Activated T-cell treated with anti-CD3 and anti-CD28 coated beads, Interleukin-2, amount 50 U/mL, for 24 hours (primary cell): ENCODE results near the gene NCOA6.

Experiments used
- DNase-seq: peaks from one replicate; pipeline ENCODE4 v3.0.0-alpha.2; 2020
- H3K27ac Mint-ChIP-seq: 2 replicates; pipeline ENCODE4 v1.8.0; 2020; ENCODE audit warnings: mild to moderate bottlenecking, mixed read lengths
- H3K27me3 Mint-ChIP-seq: 2 replicates; pipeline ENCODE4 v1.8.0; 2020; ENCODE audit warnings: mixed read lengths
- H3K36me3 Mint-ChIP-seq: 2 replicates; pipeline ENCODE4 v1.8.0; 2020; ENCODE audit warnings: low read depth, mixed read lengths
- H3K4me1 Mint-ChIP-seq: 2 replicates; pipeline ENCODE4 v1.8.0; 2020; ENCODE audit warnings: low read depth, mixed read lengths
- H3K4me3 Mint-ChIP-seq: 2 replicates; pipeline ENCODE4 v1.8.0; 2020; ENCODE audit warnings: mild to moderate bottlenecking, moderate library complexity, mixed read lengths
- H3K9me3 Mint-ChIP-seq: 2 replicates; pipeline ENCODE4 v1.8.0; 2020; ENCODE audit warnings: mixed read lengths

Gene NCOA6

DNA sequence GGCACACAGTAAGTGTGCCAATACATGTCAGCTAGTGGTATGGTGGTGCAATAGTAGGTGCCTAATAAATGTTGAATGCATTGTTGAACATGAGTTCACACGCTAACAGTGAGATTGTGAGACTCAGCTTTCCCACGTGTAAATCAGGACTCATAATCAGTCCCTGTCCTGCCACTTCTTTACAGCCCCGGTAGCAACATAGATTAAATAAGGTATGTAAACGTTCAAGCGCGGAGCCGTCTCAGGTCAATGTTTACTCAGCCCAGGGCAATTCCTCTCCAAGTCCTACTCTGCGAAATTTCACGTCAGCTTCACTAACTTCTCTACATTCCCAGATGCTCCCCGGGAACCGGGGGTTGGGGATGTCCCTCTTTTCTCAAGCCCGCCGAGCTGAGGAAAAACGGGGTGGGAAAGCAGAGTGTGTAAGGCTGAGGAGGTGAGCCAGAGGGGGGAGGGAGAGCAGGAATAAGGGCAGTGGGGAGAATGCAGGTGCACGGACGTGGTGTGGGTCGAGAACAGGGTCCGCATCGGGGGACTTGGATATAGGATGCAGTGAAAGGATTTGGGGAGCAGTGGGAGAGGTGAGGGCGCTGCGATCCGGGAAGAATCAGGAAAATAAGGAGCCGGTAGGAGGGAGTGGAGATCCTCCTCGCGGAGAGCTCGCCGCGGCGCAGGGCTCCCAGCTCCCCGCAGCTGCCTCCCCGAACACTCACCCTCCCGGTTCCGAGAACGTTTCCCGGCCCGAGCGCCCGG lies 121.9 kb downstream of the NCOA6 start:
- peak; percentile 53 for DNase-seq
- peak overlapping the region; percentile 86 for H3K4me3 Mint-ChIP-seq

DNA sequence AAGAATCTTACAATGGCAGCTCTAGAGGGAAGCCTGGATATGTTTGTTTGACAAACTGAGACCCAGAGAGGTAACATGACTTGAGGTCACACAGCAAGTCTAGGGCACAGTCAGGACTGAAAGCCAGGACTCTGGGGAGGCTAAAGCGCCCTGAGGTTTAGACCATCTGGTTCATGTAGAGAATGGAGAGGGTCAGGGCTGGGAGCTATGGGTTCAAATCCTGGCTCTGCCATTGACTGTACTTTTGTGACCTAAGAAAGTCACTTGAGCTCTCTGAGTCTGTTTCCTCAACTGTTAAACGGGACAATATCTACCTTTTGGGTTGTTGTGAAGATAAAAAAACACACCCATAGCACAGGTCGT lies 122.4 kb downstream of the NCOA6 start:
- H3K36me3 Mint-ChIP-seq, result peaks cover 3% of the 10 kb centered on the region
- H3K27ac Mint-ChIP-seq, result peak overlapping the region; percentile 86
- H3K9me3 Mint-ChIP-seq, result no peaks in the 10 kb centered on the region
- peaks cover 9% of the 10 kb centered on the region for H3K27me3 Mint-ChIP-seq
- DNase-seq, result no peak
- peak overlapping the region; percentile 86 for H3K4me3 Mint-ChIP-seq
- H3K4me1 Mint-ChIP-seq, result peaks cover 18% of the 10 kb centered on the region

More for the DNA sequence above, 121.9 kb downstream of the NCOA6 start:
- Mint-ChIP-seq H3K27ac (peak overlapping the region; percentile 86), H3K4me1 (peaks cover 23% of the 10 kb centered on the region), H3K36me3 (peaks cover 3% of the 10 kb centered on the region), H3K9me3 (no peaks in the 10 kb centered on the region), H3K27me3 (peaks cover 9% of the 10 kb centered on the region)

DNA sequence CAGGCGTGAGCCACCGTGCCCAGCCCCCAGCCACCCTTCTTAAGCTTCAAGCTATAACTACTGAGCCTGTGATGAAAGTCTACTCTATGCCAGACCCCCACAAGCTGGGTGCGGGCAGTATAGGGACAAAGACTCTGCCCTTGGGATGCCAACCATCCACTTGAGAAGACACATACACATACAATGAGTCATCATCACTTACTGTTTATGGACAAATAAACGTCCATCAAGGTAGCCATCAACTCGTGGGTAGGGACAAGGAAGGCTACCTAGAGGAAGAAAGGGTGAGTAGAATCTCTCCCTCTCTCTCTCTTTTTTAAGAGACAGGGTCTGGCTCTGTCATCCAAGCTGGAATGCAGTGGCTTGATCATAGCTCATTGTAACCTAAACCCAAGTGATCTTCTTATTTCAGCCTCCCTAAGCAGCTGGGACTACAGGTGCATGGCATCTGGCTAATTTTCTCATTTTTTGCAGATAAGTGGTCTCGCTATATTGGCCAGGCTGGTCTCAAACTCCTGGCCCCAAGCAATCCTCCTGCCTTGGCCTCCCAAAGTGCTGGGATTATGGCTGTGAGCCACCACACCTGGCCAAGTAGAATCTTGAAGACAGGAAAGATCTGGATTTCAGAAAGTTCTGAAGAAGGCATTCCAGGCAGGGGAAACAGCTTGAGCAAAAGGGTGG lies 123.9 kb downstream of the NCOA6 start:
- Mint-ChIP-seq H3K27ac (no peak overlapping the region), H3K4me1 (peaks cover 18% of the 10 kb centered on the region)

DNA sequence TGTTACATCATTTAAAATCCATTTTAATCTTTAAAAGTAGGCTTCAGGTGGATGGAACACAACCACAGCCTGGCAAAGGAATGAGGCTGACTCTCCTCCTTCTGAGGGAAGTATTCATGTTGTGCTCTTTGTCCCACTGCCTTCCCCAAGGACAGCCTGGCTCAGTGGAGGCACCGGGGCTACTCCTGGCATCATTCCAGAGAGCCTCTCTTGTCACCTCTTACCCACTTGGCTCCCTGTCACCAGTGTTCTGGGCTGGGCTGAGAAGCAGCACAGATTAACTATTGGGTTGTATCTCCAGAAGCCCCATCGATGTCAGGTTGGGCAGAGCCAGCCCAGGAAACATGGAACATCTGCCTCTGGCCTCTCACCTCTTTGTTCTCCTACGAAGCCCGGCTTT lies 132.0 kb downstream of the NCOA6 start:
- DNase-seq, result no peak
- no peaks in the 10 kb centered on the region for H3K9me3 Mint-ChIP-seq
- H3K36me3 Mint-ChIP-seq, result no peaks in the 10 kb centered on the region
- no peak overlapping the region for H3K4me3 Mint-ChIP-seq
- H3K27ac Mint-ChIP-seq, result no peak overlapping the region
- no peaks in the 10 kb centered on the region for H3K27me3 Mint-ChIP-seq
- no peaks in the 10 kb centered on the region for H3K4me1 Mint-ChIP-seq

More for the DNA sequence above, 123.9 kb downstream of the NCOA6 start:
- peaks cover 3% of the 10 kb centered on the region for H3K36me3 Mint-ChIP-seq
- peaks cover 9% of the 10 kb centered on the region for H3K27me3 Mint-ChIP-seq
- H3K9me3 Mint-ChIP-seq, result no peaks in the 10 kb centered on the region
- no peak for DNase-seq
- no peak overlapping the region for H3K4me3 Mint-ChIP-seq

DNA sequence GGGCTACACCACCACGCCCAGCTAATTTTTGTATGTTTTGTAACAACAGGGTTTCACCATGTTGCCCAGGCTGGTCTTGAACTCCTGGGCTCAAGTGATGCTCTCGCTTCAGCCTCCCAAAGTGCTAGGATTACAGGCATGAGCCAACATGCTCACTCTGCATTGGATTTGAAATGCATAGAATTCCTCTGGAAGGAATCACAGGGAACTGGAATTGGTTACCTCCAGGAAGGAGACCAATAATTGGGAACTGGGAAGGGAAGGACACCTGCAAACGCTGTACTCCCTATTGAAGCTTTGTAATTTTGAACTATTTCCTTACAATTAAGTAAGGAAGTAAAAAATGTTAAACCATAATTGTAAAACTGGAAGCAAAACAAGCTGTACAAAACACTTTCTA lies 133.6 kb downstream of the NCOA6 start:
- Mint-ChIP-seq H3K9me3 (no peaks in the 10 kb centered on the region), H3K27ac (no peak overlapping the region), H3K4me3 (no peak overlapping the region), H3K4me1 (no peaks in the 10 kb centered on the region), H3K27me3 (no peaks in the 10 kb centered on the region), H3K36me3 (no peaks in the 10 kb centered on the region)
- no peak for DNase-seq

DNA sequence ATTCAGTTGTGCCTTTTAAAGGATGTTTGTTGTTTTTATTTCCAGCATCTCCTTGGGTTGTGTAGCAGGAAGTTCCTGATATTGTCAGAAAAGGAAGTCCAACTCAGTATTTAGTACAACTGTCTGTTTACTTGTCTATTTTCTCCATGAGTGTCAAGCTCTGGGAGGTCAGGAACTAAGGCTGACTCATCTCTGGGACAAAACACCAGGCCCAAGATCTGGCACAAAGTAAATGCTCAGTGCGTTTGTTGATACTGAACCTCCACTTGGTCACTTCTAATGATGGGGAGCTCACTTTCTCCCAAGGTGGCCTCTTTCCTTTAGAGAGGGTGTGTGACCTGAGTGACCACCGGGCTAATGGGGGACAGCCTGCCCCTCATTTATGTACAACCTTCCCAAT lies 136.0 kb downstream of the NCOA6 start:
- H3K4me3 Mint-ChIP-seq, result no peak overlapping the region
- H3K36me3 Mint-ChIP-seq, result no peaks in the 10 kb centered on the region
- no peak for DNase-seq
- H3K27ac Mint-ChIP-seq, result no peak overlapping the region
- no peaks in the 10 kb centered on the region for H3K27me3 Mint-ChIP-seq
- no peaks in the 10 kb centered on the region for H3K9me3 Mint-ChIP-seq
- H3K4me1 Mint-ChIP-seq, result no peaks in the 10 kb centered on the region

DNA sequence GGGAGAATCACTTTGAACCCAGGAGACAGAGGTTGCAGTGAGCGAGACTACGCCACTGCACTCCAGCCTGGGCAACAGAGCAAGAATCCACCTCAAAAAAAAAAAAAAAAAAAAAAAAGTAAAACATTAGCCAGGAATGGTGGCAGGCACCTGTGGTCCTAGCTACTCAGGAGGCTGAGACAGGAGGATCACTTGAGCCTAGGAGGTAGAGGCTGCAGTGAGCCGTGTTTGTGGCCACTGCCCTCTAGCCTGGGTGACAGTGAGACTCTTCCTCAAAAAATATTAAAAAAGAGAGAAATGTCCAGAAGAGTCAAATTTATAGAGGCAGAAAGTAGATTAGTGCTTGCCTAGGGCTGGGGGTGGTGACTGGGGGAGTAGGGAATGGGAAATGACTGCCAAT lies 141.8 kb downstream of the NCOA6 start:
- Mint-ChIP-seq H3K36me3 (no peaks in the 10 kb centered on the region), H3K27ac (no peak overlapping the region), H3K27me3 (no peaks in the 10 kb centered on the region), H3K4me3 (no peak overlapping the region), H3K9me3 (no peaks in the 10 kb centered on the region), H3K4me1 (peaks cover 8% of the 10 kb centered on the region)
- no peak for DNase-seq

DNA sequence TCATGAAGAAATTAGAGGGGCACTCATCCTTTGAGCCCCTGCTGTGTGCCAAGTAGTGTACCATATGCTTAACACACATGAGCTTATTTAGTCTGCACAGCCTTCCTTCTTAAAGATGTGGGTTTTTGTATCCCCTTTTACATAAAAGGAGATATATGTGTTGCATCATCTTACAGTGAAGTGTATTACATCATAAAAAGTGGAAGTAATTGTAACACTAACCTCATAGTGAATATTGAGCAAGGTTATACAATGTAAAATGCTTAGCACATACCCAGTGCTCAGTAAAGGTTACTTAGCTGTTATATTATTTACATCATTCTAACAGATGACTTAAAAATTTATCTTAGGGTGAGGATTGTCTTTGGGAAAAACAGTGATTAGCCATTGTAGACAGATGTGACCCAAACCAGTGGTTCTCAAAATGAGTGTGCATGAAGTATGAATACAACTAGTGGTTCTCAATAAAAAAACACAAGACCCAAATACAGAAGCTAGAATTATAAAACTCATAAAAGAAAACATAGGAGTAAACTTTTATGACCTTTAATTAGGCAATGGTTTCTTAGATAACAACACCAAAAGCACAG lies 144.8 kb downstream of the NCOA6 start:
- H3K27me3 Mint-ChIP-seq, result no peaks in the 10 kb centered on the region
- peaks cover 7% of the 10 kb centered on the region for H3K36me3 Mint-ChIP-seq
- H3K27ac Mint-ChIP-seq, result no peak overlapping the region
- no peak overlapping the region for H3K4me3 Mint-ChIP-seq
- H3K9me3 Mint-ChIP-seq, result no peaks in the 10 kb centered on the region
- no peak for DNase-seq
- peaks cover 23% of the 10 kb centered on the region for H3K4me1 Mint-ChIP-seq

DNA sequence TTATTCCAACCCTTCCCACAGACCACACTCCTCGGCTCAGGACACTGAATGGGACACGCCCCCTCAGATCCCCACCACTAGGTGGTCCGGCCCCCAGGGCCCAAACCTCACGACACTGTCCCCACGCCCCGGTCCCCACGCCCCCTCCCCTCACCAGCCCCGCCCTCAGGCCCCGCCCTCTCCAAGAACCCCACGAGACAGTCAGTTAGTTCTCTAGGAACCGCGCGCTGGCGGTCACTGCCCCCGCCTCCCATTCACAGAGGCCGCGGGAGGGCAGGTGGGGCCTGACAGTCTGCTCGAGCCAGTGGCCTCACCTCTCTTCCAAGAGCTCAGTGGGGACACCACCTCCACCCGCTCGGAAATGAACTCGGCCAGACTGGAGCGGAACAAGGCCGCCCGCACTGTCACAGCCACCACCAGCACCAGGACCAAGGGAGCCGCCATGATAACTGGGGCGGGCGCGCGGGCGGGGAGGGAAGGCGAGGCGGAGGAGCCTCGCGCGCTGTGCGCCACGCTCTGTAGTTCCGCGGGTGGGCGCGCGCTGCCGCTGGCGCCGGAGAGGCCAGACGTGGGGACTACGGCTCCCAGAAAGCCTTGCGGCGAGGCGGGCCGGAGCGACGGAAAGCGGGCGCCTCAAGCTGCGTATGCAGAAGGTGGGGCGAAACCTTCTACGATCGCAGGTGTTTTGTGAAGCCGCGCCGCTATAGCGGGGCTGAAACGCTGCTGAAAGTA lies 148.6 kb downstream of the NCOA6 start, which contains the start of gene PIGU:
Gene PIGU, minus strand, starts transcription at position 451 of the 732 bp plus-strand sequence. Its CDS starts 7 bp downstream, at position 444.
- Mint-ChIP-seq H3K4me1 (peaks cover 35% of the 10 kb centered on the region), H3K36me3 (peaks cover 18% of the 10 kb centered on the region), H3K27ac (peak within 1 kb of the TSS; percentile 99), H3K4me3 (peak within 1 kb of the TSS; percentile 90), H3K9me3 (no peaks in the 10 kb centered on the region), H3K27me3 (no peaks in the 10 kb centered on the region)
- peak; percentile 96 for DNase-seq

DNA sequence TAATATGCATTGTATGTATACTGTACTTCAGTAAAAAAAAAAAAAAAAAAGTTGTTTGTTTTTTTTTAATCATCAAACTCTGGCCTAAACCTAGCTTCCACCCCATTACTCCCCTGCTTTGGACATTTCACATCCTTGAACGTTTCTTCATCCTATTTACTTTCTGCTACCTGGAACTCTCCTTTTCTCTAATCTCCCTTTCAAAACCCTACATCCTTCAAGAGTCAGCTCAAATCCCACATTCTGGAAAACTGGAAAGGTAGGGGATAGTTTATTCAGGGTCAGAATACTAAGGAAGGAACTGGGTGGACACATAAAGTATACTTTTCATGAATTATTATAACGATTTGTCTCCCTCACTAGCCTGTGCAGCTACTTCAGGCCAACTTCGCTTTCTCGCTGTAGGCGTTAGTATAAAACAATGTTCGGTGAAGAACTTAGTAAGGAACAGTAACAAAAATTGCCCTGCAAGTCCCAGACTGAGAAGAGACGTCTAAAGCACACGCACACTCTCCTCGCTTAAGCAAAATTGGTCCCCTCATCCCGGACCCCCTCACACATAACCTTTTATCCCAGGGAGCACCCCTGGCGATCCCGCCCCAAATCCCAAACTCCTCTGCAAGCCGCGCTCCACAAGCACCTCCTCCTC lies 149.3 kb downstream of the NCOA6 start:
- Mint-ChIP-seq H3K36me3 (peaks cover 18% of the 10 kb centered on the region), H3K4me3 (peak overlapping the region; percentile 90), H3K9me3 (no peaks in the 10 kb centered on the region), H3K4me1 (peaks cover 35% of the 10 kb centered on the region), H3K27ac (peak overlapping the region; percentile 99), H3K27me3 (no peaks in the 10 kb centered on the region)
- DNase-seq, result no peak

DNA sequence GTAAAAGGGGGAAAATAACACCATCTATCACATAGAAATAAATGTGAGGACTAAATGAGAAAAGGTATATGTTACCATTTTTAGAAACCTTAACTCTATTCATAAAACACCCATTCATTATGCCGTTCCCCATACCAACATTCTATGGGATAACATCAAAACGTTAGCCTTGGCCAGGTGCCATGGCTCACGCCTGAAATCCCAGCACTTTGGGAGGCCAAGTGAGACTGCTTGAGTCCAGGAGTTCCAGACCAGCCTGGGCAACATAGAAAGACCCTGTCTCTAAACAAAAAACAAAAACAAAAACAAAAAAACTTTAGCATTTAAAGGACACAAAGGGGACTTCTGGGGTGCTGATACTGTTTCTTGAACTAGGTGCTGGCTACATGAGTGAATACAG lies 149.9 kb downstream of the NCOA6 start:
- Mint-ChIP-seq H3K9me3 (no peaks in the 10 kb centered on the region), H3K36me3 (peaks cover 20% of the 10 kb centered on the region), H3K27me3 (no peaks in the 10 kb centered on the region), H3K4me3 (peak overlapping the region; percentile 90), H3K27ac (no peak overlapping the region), H3K4me1 (peaks cover 31% of the 10 kb centered on the region)
- no peak for DNase-seq

DNA sequence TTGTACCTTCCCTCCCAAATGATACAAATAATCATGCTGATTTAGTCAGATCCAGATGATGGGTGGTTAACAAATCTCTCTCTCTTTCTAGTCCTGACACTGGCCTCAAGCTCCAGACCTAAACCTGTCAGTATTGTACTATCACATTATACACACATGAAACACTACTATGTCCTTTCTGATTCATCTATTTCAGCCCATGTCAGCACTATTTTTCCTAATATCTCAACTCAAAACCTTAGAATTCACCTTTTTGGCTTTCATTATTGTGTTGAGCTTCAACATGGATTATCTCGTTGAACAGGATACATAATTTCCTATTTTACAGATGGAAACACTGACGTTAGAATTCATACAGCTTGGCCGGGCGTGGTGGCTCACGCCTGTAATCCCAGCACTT lies 152.0 kb downstream of the NCOA6 start:
- Mint-ChIP-seq H3K4me3 (no peak overlapping the region), H3K27ac (no peak overlapping the region), H3K9me3 (no peaks in the 10 kb centered on the region), H3K36me3 (peaks cover 24% of the 10 kb centered on the region), H3K27me3 (no peaks in the 10 kb centered on the region), H3K4me1 (peaks cover 26% of the 10 kb centered on the region)
- DNase-seq, result no peak

DNA sequence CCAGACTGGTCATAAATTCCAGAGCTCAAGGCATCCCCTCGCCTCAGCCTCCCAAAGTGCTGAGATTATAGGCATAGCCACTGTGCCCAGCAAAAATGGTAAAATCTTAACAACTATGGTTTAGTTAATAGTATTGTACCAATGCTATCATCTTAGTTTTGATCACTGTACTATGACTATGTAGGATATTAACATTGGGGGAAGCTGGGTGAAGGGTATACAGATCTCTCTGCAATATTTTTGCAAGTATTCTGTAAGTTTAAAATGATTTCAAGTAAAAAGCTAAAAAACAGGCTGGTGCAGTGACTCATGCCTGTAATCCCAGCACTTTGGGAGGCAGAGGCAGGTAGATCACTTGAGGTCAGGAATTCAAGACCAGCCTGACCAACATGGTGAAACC lies 156.4 kb downstream of the NCOA6 start:
- no peak overlapping the region for H3K4me3 Mint-ChIP-seq
- H3K27me3 Mint-ChIP-seq, result no peaks in the 10 kb centered on the region
- peaks cover 7% of the 10 kb centered on the region for H3K4me1 Mint-ChIP-seq
- DNase-seq, result no peak
- H3K27ac Mint-ChIP-seq, result no peak overlapping the region
- H3K9me3 Mint-ChIP-seq, result no peaks in the 10 kb centered on the region
- peaks cover 15% of the 10 kb centered on the region for H3K36me3 Mint-ChIP-seq
